Spleen (tissue), 7 donors: Measurements from ENCODE around the gene NOS1AP.

Experiments used
- POLR2A ChIP-seq, 3 donors: fragments of 450-650 bp; IDR thresholded peaks; one replicate each; pipeline ENCODE4 v1.5.1; 2017; ENCODE audit warnings: antibody characterized with exemption in 3 of 3, mild to moderate bottlenecking in 1 of 3
- TF ChIP-seq, protein P1 (sequence below), 11 experiments: fragments of 200-600 bp in 7 of 11; fragments of 450-650 bp in 4 of 11; sonication (generic) in 4 of 11; IDR thresholded peaks in 8 of 11; conservative IDR thresholded peaks in 3 of 11; 1 replicate in 7 of 11; 2 replicates in 4 of 11; pipeline versions ENCODE4 v1.4.0 to v1.8.0; 2016 to 2021; ENCODE audit warnings: antibody characterized with exemption in 11 of 11, inconsistent platforms in 4 of 11, mild to moderate bottlenecking in 1 of 11
- donor health status: DM: no; HTN: no; CAD: no; lungs with moderate emphysema.
- donor health status: DM: no; HTN: no; CAD: no.
- donor health status: DM: no; HTN: no; CAD: no.

DNA sequence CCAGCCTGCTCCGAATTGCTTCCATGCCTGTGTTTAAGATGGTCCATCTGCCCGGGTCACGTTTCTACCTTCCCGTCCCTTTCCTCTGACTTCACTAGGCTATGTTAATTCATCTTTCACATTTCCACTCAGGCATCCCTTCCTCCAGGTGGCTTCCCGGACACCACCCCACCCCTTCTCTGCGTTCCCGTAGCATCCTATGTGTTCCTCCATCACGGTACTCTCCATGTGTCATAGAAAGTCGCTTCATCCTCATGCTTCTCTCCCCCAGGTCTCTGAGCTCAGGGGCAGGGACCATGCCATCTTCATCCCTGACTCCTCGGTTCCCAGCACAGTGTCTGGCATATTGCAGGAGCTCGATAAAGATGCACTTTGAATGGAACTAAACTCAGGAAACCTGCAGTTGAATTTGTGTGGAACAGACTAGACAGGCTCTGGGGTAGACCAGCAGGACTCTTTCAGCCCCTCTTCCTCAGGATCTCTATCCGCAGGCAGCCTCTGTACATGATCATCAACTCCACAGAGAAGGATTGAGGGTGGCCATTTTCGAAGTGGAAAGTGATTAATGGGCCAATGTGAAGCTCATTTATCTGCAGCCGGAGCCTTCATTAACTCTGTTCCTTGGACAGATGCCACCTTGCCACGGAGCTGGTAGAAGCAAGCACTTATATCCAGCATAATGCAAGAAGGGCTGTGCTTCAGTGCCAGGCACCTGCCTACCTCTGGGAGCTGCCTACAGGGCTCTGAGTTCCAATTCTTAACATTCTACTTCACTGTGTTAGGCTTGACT lies 321.1 kb downstream of the NOS1AP start:
- TF ChIP-seq, protein P1, sequence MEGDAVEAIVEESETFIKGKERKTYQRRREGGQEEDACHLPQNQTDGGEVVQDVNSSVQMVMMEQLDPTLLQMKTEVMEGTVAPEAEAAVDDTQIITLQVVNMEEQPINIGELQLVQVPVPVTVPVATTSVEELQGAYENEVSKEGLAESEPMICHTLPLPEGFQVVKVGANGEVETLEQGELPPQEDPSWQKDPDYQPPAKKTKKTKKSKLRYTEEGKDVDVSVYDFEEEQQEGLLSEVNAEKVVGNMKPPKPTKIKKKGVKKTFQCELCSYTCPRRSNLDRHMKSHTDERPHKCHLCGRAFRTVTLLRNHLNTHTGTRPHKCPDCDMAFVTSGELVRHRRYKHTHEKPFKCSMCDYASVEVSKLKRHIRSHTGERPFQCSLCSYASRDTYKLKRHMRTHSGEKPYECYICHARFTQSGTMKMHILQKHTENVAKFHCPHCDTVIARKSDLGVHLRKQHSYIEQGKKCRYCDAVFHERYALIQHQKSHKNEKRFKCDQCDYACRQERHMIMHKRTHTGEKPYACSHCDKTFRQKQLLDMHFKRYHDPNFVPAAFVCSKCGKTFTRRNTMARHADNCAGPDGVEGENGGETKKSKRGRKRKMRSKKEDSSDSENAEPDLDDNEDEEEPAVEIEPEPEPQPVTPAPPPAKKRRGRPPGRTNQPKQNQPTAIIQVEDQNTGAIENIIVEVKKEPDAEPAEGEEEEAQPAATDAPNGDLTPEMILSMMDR (IDR thresholded peaks at IDR 0.05 in 8 of 11, conservative IDR thresholded peaks at IDR 0.05 in 3 of 11) = no peak
- TF ChIP-seq POLR2A (IDR thresholded peaks at IDR 0.05) = no peak
